Left lung (tissue), 10 donors: ENCODE data around the gene MAGI1. TPM values are rescaled to one million over a fixed set of nuclear protein-coding genes. Genes with fewer than 3 reads are reported as not detected.
"Not testable (repeated sequence)": the region's sequence is repeated elsewhere in the genome, so short reads cannot be mapped to it uniquely, and the experiment has no call there.

Experiments
- ATAC-seq: fragments of 200-7000 bp; cut with Tn5 transposase; one replicate; pipeline ENCODE4 v1.9.1; 2020; ENCODE audit warnings: moderate library complexity
- DNase-seq, 4 donors: peaks; one replicate each; pipeline ENCODE4 v3.0.0-alpha.2; 2013 to 2020
- H3K27ac ChIP-seq, 2 donors: fragments of 200-600 bp; sonication (generic) in 1 of 2; one replicate each; pipeline versions ENCODE4 v1.5.0 to v1.8.0; 2020 to 2021
- H3K27me3 ChIP-seq, 2 donors: fragments of 200-600 bp; sonication (generic) in 1 of 2; one replicate each; pipeline versions ENCODE4 v1.5.0 to v1.8.0; 2020 to 2021
- H3K36me3 ChIP-seq, 2 donors: fragments of 200-600 bp; sonication (generic) in 1 of 2; one replicate each; pipeline versions ENCODE4 v1.5.0 to v1.8.0; 2020 to 2021
- H3K4me1 ChIP-seq, 2 donors: fragments of 200-600 bp; one replicate each; pipeline ENCODE4 v1.8.0; 2021
- H3K4me3 ChIP-seq, 2 donors: fragments of 200-600 bp; sonication (generic) in 1 of 2; one replicate each; pipeline versions ENCODE4 v1.5.0 to v1.8.0; 2020 to 2021; ENCODE audit warnings: mild to moderate bottlenecking in 1 of 2
- H3K9me3 ChIP-seq, 2 donors: fragments of 200-600 bp; sonication (generic) in 1 of 2; one replicate each; pipeline versions ENCODE4 v1.5.0 to v1.8.0; 2020 to 2021
- CTCF ChIP-seq, 2 donors: fragments of 200-600 bp; sonication (generic) in 1 of 2; IDR thresholded peaks; one replicate each; pipeline versions ENCODE4 v1.5.0 to v1.8.0; 2021; ENCODE audit warnings: antibody characterized with exemption in 2 of 2
- intact Hi-C, 2 donors: fragments of 100-400 bp; cut with DNase I; formaldehyde crosslinking; loops; one replicate each; pipeline versions ENCODE4 v1.11.2 to v1.14.2; 2022
- polyA plus RNA-seq, 6 donors: library from polyadenylated mRNA; unstranded; fragments of 120-200 nt; gene quantifications; one replicate each; pipeline ENCODE4 v1.2.1, GENCODE V29; 2013; ENCODE audit not compliant: insufficient read length in 6 of 6
- total RNA-seq, 2 donors: library from RNA; stranded (reverse); fragmentation: NEBNext Ultra II Directional; extraction: Animal tissue kit (Norgen Biotek cat#: 25700); gene quantifications; one replicate each; pipeline ENCODE4 v1.2.1, GENCODE V29; 2021
- donor health status: DM: no; HTN: yes; CAD: no.
- donor health status: DM: no; HTN: no; CAD: no.

Gene MAGI1
- total and polyA plus RNA-seq, 8 donors = 25.4 to 32.0 (median 28.7) TPM

- no peaks in the 10 kb centered on the region for H3K4me1 ChIP-seq
- TF ChIP-seq CTCF (IDR thresholded peaks at IDR 0.05) = no peak
- no peaks in the 10 kb centered on the region for H3K36me3 ChIP-seq
- no peak overlapping the region for H3K4me3 ChIP-seq
- DNase-seq (no peak), ATAC-seq (no peak)
- intact Hi-C loops = no loop called here
- H3K27ac ChIP-seq = no peak overlapping the region
- H3K9me3 ChIP-seq = no peaks in the 10 kb centered on the region
- no peaks in the 10 kb centered on the region for H3K27me3 ChIP-seq
Measured at GRCh38 chr3:65614585-65614984, 424.1 kb downstream of the MAGI1 start.

- H3K36me3 ChIP-seq, H3K27ac ChIP-seq, intact Hi-C loops, DNase-seq, H3K27me3 ChIP-seq, H3K4me1 ChIP-seq, ATAC-seq, H3K4me3 ChIP-seq, H3K9me3 ChIP-seq: not testable (repeated sequence)
Measured at GRCh38 chr3:65607965-65608460, 430.7 kb downstream of the MAGI1 start.

- no peak for TF ChIP-seq CTCF (IDR thresholded peaks at IDR 0.05)
- intact Hi-C loops = no loop called here
- Histone ChIP-seq H3K4me1 (no peaks in the 10 kb centered on the region), H3K4me3 (no peak overlapping the region), H3K36me3 (no peaks in the 10 kb centered on the region), H3K9me3 (no peaks in the 10 kb centered on the region), H3K27ac (no peak overlapping the region), H3K27me3 (no peaks in the 10 kb centered on the region)
- DNase-seq (no peak), ATAC-seq (no peak)
Measured at GRCh38 chr3:65607101-65607500, 431.6 kb downstream of the MAGI1 start.

GRCh38 chr3:65605876-65606432 is 432.8 kb downstream of the MAGI1 start:
- Histone ChIP-seq H3K4me3 (no peak overlapping the region), H3K27me3 (no peaks in the 10 kb centered on the region), H3K36me3 (no peaks in the 10 kb centered on the region), H3K9me3 (no peaks in the 10 kb centered on the region), H3K27ac (no peak overlapping the region), H3K4me1 (no peaks in the 10 kb centered on the region)
- ATAC-seq (peak; percentile 69), DNase-seq (no peak)
- TF ChIP-seq CTCF (IDR thresholded peaks at IDR 0.05) = no peak
- intact Hi-C loops = no loop called here

GRCh38 chr3:65604863-65605526 is 433.7 kb downstream of the MAGI1 start:
- TF ChIP-seq CTCF (IDR thresholded peaks at IDR 0.05) = no peak
- H3K4me3 ChIP-seq = no peak overlapping the region
- H3K9me3 ChIP-seq = no peaks in the 10 kb centered on the region
- no peak for DNase-seq
- no peaks in the 10 kb centered on the region for H3K27me3 ChIP-seq
- H3K36me3 ChIP-seq = no peaks in the 10 kb centered on the region
- no peak overlapping the region for H3K27ac ChIP-seq
- ATAC-seq = no peak
- H3K4me1 ChIP-seq = no peaks in the 10 kb centered on the region
- intact Hi-C loops = no loop called here
